VCaP (cell line): Measurements from ENCODE around the gene SPTBN5.

ENCODE experiments used
- H3K27ac ChIP-seq: fragments of 450-650 bp; 2 replicates; pipeline ENCODE4 v1.5.1; 2017
- TF ChIP-seq, protein P1 (sequence below): fragments of 450-650 bp; conservative IDR thresholded peaks from 2 replicates; pipeline ENCODE4 v1.5.1; 2017; ENCODE audit warnings: mild to moderate bottlenecking, moderate library complexity

Gene SPTBN5

DNA sequence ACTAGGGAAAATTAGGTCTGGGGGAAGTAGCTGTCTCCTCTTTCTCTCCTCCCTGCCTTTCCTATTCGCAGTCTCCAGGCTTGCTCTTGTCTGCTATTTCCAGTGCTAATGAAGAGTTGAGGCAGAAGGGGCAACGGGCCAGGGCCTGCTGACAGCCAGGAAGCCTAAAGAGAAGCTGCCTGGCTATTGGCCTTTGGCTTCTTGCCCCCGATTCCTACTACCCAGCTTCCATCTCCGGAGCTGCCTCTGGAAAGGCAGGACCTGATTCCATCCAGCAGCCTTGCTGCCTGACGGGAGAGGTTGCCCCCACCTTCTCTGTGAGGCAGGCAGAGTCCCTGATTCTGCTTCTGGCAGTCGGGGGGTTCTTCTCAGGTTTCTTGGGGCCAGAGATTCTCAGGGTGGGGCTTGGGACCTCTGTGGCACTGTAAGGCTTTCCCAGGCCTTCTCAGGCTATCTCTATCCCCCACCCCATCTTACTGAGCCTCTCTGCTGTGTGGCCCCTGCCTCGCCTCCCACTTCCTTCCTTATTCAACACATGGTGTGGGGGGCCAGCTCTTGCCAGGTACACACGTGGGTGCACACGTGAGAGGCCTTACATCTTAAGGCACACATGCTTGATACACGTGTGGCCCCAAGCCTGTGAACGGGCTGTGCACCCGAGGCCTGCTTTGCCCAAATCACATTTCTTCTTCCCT is 84.2 kb downstream of the SPTBN5 start:
- TF ChIP-seq, protein P1, sequence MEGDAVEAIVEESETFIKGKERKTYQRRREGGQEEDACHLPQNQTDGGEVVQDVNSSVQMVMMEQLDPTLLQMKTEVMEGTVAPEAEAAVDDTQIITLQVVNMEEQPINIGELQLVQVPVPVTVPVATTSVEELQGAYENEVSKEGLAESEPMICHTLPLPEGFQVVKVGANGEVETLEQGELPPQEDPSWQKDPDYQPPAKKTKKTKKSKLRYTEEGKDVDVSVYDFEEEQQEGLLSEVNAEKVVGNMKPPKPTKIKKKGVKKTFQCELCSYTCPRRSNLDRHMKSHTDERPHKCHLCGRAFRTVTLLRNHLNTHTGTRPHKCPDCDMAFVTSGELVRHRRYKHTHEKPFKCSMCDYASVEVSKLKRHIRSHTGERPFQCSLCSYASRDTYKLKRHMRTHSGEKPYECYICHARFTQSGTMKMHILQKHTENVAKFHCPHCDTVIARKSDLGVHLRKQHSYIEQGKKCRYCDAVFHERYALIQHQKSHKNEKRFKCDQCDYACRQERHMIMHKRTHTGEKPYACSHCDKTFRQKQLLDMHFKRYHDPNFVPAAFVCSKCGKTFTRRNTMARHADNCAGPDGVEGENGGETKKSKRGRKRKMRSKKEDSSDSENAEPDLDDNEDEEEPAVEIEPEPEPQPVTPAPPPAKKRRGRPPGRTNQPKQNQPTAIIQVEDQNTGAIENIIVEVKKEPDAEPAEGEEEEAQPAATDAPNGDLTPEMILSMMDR: no peak
- H3K27ac ChIP-seq: no peak overlapping the region

DNA sequence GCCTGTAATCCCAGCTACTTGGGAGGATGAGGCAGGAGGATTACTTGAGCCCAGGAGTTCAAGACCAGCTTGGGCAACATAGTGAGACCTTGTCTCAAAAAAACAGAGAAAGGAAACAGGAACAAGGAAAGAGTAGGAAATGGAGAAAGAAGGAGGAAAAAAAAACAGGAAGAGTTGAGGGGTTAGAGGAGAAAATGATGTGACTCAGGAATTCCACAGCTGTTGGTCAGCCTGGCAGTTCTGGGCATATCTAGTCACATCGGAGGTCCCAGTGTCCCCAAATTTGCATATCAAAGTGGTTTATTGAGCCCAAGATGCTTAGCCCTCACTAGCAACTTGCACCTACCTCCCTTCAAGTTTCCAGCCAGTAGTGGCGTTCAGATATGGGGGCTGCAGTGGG is 84.7 kb downstream of the SPTBN5 start:
- TF ChIP-seq, protein P1: no peak
- H3K27ac ChIP-seq: no peak overlapping the region

DNA sequence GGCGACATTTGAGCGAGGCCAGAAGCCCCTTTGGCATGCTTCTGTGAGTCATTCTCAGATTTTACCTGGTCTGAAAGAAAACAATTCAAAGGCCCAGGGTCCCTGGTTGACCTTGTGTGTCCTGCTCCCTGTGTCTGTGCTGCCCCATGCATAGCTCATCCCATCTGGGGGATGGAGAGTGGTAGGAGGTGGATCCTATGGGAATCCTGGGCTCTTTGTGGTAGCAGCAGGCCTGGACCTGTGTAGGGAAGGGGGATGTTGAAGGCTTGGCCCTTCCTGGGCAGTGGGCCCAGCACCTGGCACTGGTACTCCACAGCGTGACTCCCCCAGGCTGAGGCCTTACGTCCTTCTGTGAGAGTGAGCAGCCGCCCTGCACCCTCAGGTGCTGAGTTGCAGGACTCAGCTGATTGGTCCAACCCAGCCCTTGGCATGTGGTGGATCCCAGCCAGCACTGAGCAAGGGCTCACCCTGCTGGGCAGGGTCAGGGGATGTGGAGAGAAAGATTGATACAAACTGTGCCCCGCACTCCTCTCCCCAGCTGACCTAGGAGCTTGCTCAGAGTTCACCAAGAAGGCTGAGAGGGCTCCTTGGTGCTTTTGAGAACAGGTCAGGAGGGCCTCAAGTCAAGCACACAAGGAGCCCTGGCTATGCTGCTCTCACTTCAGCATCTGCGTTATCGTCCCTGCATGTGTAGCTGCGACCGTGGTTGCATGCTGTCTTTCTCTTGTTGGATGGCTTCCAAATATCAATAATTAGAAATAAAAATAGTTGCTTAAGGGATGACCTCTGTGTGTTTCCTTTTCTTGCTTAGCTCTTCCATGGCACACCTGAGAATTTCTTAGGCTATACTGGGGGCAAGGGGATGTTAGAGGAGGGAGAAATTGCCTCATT is 87.3 kb downstream of the SPTBN5 start:
- TF ChIP-seq, protein P1: peak; percentile 14; the same call in 1 of the 2 replicates

GRCh38 chr15:41805711-41806110 is 88.1 kb downstream of the SPTBN5 start:
- H3K27ac ChIP-seq: no peak overlapping the region
- TF ChIP-seq, protein P1: no peak

More for the DNA sequence above, 87.3 kb downstream of the SPTBN5 start:
- no peak overlapping the region for H3K27ac ChIP-seq

GRCh38 chr15:41804916-41805666 is 88.8 kb downstream of the SPTBN5 start:
- H3K27ac ChIP-seq: no peak overlapping the region
- TF ChIP-seq, protein P1: no peak

- TF ChIP-seq, protein P1: no peak
- H3K27ac ChIP-seq: no peak overlapping the region
Measured at GRCh38 chr15:41804361-41804760, 89.5 kb downstream of the SPTBN5 start.

- TF ChIP-seq, protein P1: no peak
- no peak overlapping the region for H3K27ac ChIP-seq
Measured at GRCh38 chr15:41801850-41802455, 91.9 kb downstream of the SPTBN5 start.
